Small intestine (tissue), 7 donors: ENCODE data around the gene STX8. TPM values are rescaled to one million over a fixed set of nuclear protein-coding genes. Genes with fewer than 3 reads are reported as not detected.
"Not testable (repeated sequence)": the region's sequence is repeated elsewhere in the genome, so short reads cannot be mapped to it uniquely, and the experiment has no call there.

Source experiments
- DNase-seq, 2 donors: peaks; one replicate each; pipeline versions ENCODE4 v3.0.0 to v3.0.0-alpha.2; 2013
- FAIRE-seq: peaks from 2 replicates; lab custom pipeline; 2012; peaks lifted over from hg19 to GRCh38; lab: Jason Lieb, UNC
- H3K27ac ChIP-seq, 3 donors: one replicate each; pipeline ENCODE4 v1.5.1; 2013; ENCODE audit warnings: low read length in 2 of 3, mild to moderate bottlenecking in 2 of 3, control low read depth in 1 of 3, inconsistent platforms in 1 of 3, low read depth in 1 of 3, moderate library complexity in 1 of 3
- H3K27me3 ChIP-seq, 3 donors: one replicate each; pipeline ENCODE4 v1.6.1; 2013; ENCODE audit warnings: low read length in 3 of 3, inconsistent platforms in 1 of 3; ENCODE audit not compliant: control insufficient read depth in 3 of 3, insufficient read depth in 3 of 3
- H3K36me3 ChIP-seq, 3 donors: one replicate each; pipeline ENCODE4 v1.6.1; 2013; ENCODE audit warnings: low read length in 3 of 3, inconsistent platforms in 1 of 3, low read depth in 1 of 3, mild to moderate bottlenecking in 1 of 3, moderate library complexity in 1 of 3; ENCODE audit not compliant: control insufficient read depth in 3 of 3, insufficient read depth in 2 of 3
- H3K4me1 ChIP-seq, 3 donors: one replicate each; pipeline ENCODE4 v1.6.1; 2013; ENCODE audit warnings: low read length in 2 of 3, inconsistent platforms in 1 of 3, low read depth in 1 of 3, mild to moderate bottlenecking in 1 of 3, moderate library complexity in 1 of 3; ENCODE audit not compliant: control insufficient read depth in 3 of 3, insufficient read depth in 2 of 3
- H3K4me3 ChIP-seq, 3 donors: one replicate each; pipeline ENCODE4 v1.5.1; 2013; ENCODE audit warnings: low read length in 3 of 3, control low read depth in 1 of 3, inconsistent platforms in 1 of 3, low read depth in 1 of 3, mild to moderate bottlenecking in 1 of 3, moderate library complexity in 1 of 3
- H3K9me3 ChIP-seq, 2 donors: one replicate each; pipeline ENCODE4 v1.6.1; 2013; ENCODE audit warnings: low read depth in 1 of 2, low read length in 1 of 2; ENCODE audit not compliant: control insufficient read depth in 2 of 2, insufficient read depth in 1 of 2
- WGBS, 3 donors: extraction: QIAGEN DNeasy Blood & Tissue Kit; methylation state at CpG; one replicate each; pipeline ENCODE4 v1.1.7; 2013; 5-methylcytosine and 5-hydroxymethylcytosine counted together
- polyA plus RNA-seq, 4 donors: library from polyadenylated mRNA; stranded (reverse) in 3 of 4; unstranded in 1 of 4; fragments of 200-250 nt in 3 of 4; fragments of 120-200 nt in 1 of 4; gene quantifications; one replicate each; pipeline versions ENCODE4 v1.2.1 to v1.2.3, GENCODE V29; 2013
- donor health status: healthy with polysubstance abuse.
- donor health status: control.
- donor health status: control.
- donor health status: Bipolar disorder and iron deficiency.
- donor health status: healthy.

The STX8 gene
- polyA plus RNA-seq, 4 donors: 35.3 to 72.2 (median 51.8) TPM

GRCh38 chr17:9257630-9257965 is 318.0 kb downstream of the STX8 start:
- H3K27me3 ChIP-seq, H3K9me3 ChIP-seq, H3K4me3 ChIP-seq, DNase-seq, H3K36me3 ChIP-seq, H3K27ac ChIP-seq, FAIRE-seq: not testable (repeated sequence)
- WGBS, 3 donors: 84 to 92% (median 88%) methylated on average over 9 of the region's 9 CpGs
- peaks cover 0 to 30% (median 7%) of the 10 kb centered on the region in 3 donors for H3K4me1 ChIP-seq

GRCh38 chr17:9256751-9257629 is 318.6 kb downstream of the STX8 start:
- H3K4me3 ChIP-seq: no peak overlapping the region
- FAIRE-seq (no peak), DNase-seq (peak; percentile 66 to 70)
- 18 to 34% (median 30%) methylated on average over 19 of the region's 19 CpGs for WGBS, 3 donors
- peaks cover 0 to 4% (median 0%) of the 10 kb centered on the region in 3 donors for H3K36me3 ChIP-seq
- peaks cover 0 to 30% (median 7%) of the 10 kb centered on the region in 3 donors for H3K4me1 ChIP-seq
- peak overlapping the region in 2 of 3 donors; percentile 25 to 45 for H3K27ac ChIP-seq
- H3K9me3 ChIP-seq: no peaks in the 10 kb centered on the region
- H3K27me3 ChIP-seq: no peaks in the 10 kb centered on the region

GRCh38 chr17:9256361-9256750 is 319.3 kb downstream of the STX8 start:
- FAIRE-seq (no peak), DNase-seq (no peak)
- H3K9me3 ChIP-seq: no peaks in the 10 kb centered on the region
- peaks cover 0 to 24% (median 7%) of the 10 kb centered on the region in 3 donors for H3K4me1 ChIP-seq
- H3K36me3 ChIP-seq: peaks cover 0 to 4% (median 0%) of the 10 kb centered on the region in 3 donors
- no peaks in the 10 kb centered on the region for H3K27me3 ChIP-seq
- no peak overlapping the region for H3K4me3 ChIP-seq
- 38 to 61% (median 55%) methylated on average over 6 of the region's 6 CpGs for WGBS, 3 donors
- H3K27ac ChIP-seq: peak overlapping the region in 2 of 3 donors; percentile 11 to 25

GRCh38 chr17:9255833-9256232 is 319.8 kb downstream of the STX8 start:
- WGBS, 3 donors: 64 to 81% (median 80%) methylated on average over 6 of the region's 6 CpGs

GRCh38 chr17:9254841-9255240 is 320.8 kb downstream of the STX8 start:
- 69 to 90% (median 70%) methylated on average over 2 of the region's 2 CpGs for WGBS, 3 donors
- no peaks in the 10 kb centered on the region for H3K9me3 ChIP-seq
- peaks cover 0 to 10% (median under 1%) of the 10 kb centered on the region in 3 donors for H3K36me3 ChIP-seq
- H3K27ac ChIP-seq: no peak overlapping the region
- DNase-seq (no peak), FAIRE-seq (no peak)
- H3K4me1 ChIP-seq: peaks cover 0 to 16% (median 7%) of the 10 kb centered on the region in 3 donors
- H3K27me3 ChIP-seq: no peaks in the 10 kb centered on the region
- no peak overlapping the region for H3K4me3 ChIP-seq

More at GRCh38 chr17:9255833-9256232, 319.8 kb downstream of the STX8 start:
- Histone ChIP-seq H3K27ac (no peak overlapping the region), H3K9me3 (no peaks in the 10 kb centered on the region), H3K36me3 (peaks cover 0 to 4% (median 0%) of the 10 kb centered on the region in 3 donors), H3K4me1 (peaks cover 0 to 19% (median 7%) of the 10 kb centered on the region in 3 donors), H3K27me3 (no peaks in the 10 kb centered on the region), H3K4me3 (no peak overlapping the region)
- FAIRE-seq (no peak), DNase-seq (no peak)

GRCh38 chr17:9253308-9253707 is 322.3 kb downstream of the STX8 start:
- Histone ChIP-seq H3K4me3 (no peak overlapping the region), H3K36me3 (peaks cover 0 to 23% (median 2%) of the 10 kb centered on the region in 3 donors), H3K27me3 (no peaks in the 10 kb centered on the region), H3K9me3 (no peaks in the 10 kb centered on the region), H3K27ac (no peak overlapping the region), H3K4me1 (peaks cover 0 to 16% (median 7%) of the 10 kb centered on the region in 3 donors)
- FAIRE-seq (no peak), DNase-seq (peak; percentile 71 to 75)
- WGBS, 3 donors: 25 to 76% (median 54%) methylated on average over 3 of the region's 3 CpGs

GRCh38 chr17:9251273-9251672 is 324.3 kb downstream of the STX8 start:
- Histone ChIP-seq H3K36me3 (peaks cover 0 to 33% (median 2%) of the 10 kb centered on the region in 3 donors), H3K4me1 (peaks cover 0 to 5% (median 0%) of the 10 kb centered on the region in 3 donors), H3K4me3 (no peak overlapping the region), H3K27me3 (no peaks in the 10 kb centered on the region), H3K9me3 (no peaks in the 10 kb centered on the region), H3K27ac (no peak overlapping the region)
- DNase-seq (no peak), FAIRE-seq (no peak)
- WGBS, 3 donors: 81 to 83% (median 83%) methylated on average over 12 of the region's 12 CpGs

- Histone ChIP-seq H3K36me3 (peaks cover 0 to 35% (median 2%) of the 10 kb centered on the region in 3 donors), H3K4me1 (no peaks in the 10 kb centered on the region), H3K9me3 (no peaks in the 10 kb centered on the region), H3K27ac (no peak overlapping the region), H3K4me3 (no peak overlapping the region), H3K27me3 (no peaks in the 10 kb centered on the region)
- FAIRE-seq: no peak
- no peak for DNase-seq
- WGBS, 3 donors: 84 to 93% (median 90%) methylated on average over 21 of the region's 21 CpGs
Measured at GRCh38 chr17:9249245-9249953, 326.2 kb downstream of the STX8 start.
